BE2C (cell line): ENCODE results near the gene GBE1.

Experiments
- DNase-seq: peaks from one replicate; pipeline ENCODE4 v3.0.0-alpha.2; 2020
- H3K27me3 ChIP-seq: fragments of 250-450 bp; sonication (Bioruptor Pico); 2 replicates; pipeline ENCODE4 v1.5.1; 2020; ENCODE audit warnings: mild to moderate bottlenecking
- H3K36me3 ChIP-seq: fragments of 250-450 bp; sonication (Bioruptor Pico); 2 replicates; pipeline ENCODE4 v1.5.1; 2020; ENCODE audit warnings: mild to moderate bottlenecking
- H3K4me1 ChIP-seq: fragments of 250-450 bp; sonication (Bioruptor Pico); 2 replicates; pipeline ENCODE4 v1.5.1; 2020
- H3K4me3 ChIP-seq: 2 replicates; pipeline ENCODE4 v1.5.1; 2011; ENCODE audit warnings: low read depth, low read length
- H3K9me3 ChIP-seq: fragments of 250-450 bp; sonication (Bioruptor Pico); 2 replicates; pipeline ENCODE4 v1.5.1; 2020
- CTCF ChIP-seq: IDR thresholded peaks from 2 replicates; pipeline ENCODE4 v1.5.1; 2012; ENCODE audit warnings: mild to moderate bottlenecking, low read depth, low read length

The GBE1 gene

GRCh38 chr3:81530180-81530939 lies 231.1 kb downstream of the GBE1 start:
- Histone ChIP-seq H3K4me3 (no peak overlapping the region), H3K27me3 (no peaks in the 10 kb centered on the region), H3K9me3 (no peaks in the 10 kb centered on the region), H3K36me3 (no peaks in the 10 kb centered on the region), H3K4me1 (no peaks in the 10 kb centered on the region)
- TF ChIP-seq CTCF: no peak
- DNase-seq: no peak

- no peak overlapping the region for H3K4me3 ChIP-seq
- no peak for TF ChIP-seq CTCF
- no peaks in the 10 kb centered on the region for H3K4me1 ChIP-seq
- no peak for DNase-seq
- no peaks in the 10 kb centered on the region for H3K36me3 ChIP-seq
- H3K27me3 ChIP-seq: no peaks in the 10 kb centered on the region
- no peaks in the 10 kb centered on the region for H3K9me3 ChIP-seq
Observed at GRCh38 chr3:81521855-81522254, 239.6 kb downstream of the GBE1 start.

GRCh38 chr3:81518945-81519344 lies 242.5 kb downstream of the GBE1 start:
- no peak overlapping the region for H3K4me3 ChIP-seq
- H3K36me3 ChIP-seq: no peaks in the 10 kb centered on the region
- H3K27me3 ChIP-seq: no peaks in the 10 kb centered on the region
- H3K9me3 ChIP-seq: no peaks in the 10 kb centered on the region
- TF ChIP-seq CTCF: no peak
- no peaks in the 10 kb centered on the region for H3K4me1 ChIP-seq
- no peak for DNase-seq

- H3K36me3 ChIP-seq: no peaks in the 10 kb centered on the region
- H3K27me3 ChIP-seq: no peaks in the 10 kb centered on the region
- H3K4me3 ChIP-seq: no peak overlapping the region
- TF ChIP-seq CTCF: no peak
- DNase-seq: no peak
- no peaks in the 10 kb centered on the region for H3K9me3 ChIP-seq
- no peaks in the 10 kb centered on the region for H3K4me1 ChIP-seq
Observed at GRCh38 chr3:81516042-81516441, 245.4 kb downstream of the GBE1 start.

- Histone ChIP-seq H3K9me3 (no peaks in the 10 kb centered on the region), H3K27me3 (no peaks in the 10 kb centered on the region), H3K4me1 (no peaks in the 10 kb centered on the region), H3K4me3 (no peak overlapping the region), H3K36me3 (no peaks in the 10 kb centered on the region)
- TF ChIP-seq CTCF: no peak
- DNase-seq: no peak
Observed at GRCh38 chr3:81513591-81513990, 247.9 kb downstream of the GBE1 start.

GRCh38 chr3:81503026-81503425 lies 258.4 kb downstream of the GBE1 start:
- no peak for DNase-seq
- Histone ChIP-seq H3K27me3 (no peaks in the 10 kb centered on the region), H3K36me3 (no peaks in the 10 kb centered on the region), H3K4me3 (no peak overlapping the region), H3K9me3 (no peaks in the 10 kb centered on the region), H3K4me1 (no peaks in the 10 kb centered on the region)
- TF ChIP-seq CTCF: no peak
